ENCODE results near the gene MTM1.
A peak's percentile ranks its signal among the peaks of the same experiment; 100 is the strongest.

MTM1 gene

DNA sequence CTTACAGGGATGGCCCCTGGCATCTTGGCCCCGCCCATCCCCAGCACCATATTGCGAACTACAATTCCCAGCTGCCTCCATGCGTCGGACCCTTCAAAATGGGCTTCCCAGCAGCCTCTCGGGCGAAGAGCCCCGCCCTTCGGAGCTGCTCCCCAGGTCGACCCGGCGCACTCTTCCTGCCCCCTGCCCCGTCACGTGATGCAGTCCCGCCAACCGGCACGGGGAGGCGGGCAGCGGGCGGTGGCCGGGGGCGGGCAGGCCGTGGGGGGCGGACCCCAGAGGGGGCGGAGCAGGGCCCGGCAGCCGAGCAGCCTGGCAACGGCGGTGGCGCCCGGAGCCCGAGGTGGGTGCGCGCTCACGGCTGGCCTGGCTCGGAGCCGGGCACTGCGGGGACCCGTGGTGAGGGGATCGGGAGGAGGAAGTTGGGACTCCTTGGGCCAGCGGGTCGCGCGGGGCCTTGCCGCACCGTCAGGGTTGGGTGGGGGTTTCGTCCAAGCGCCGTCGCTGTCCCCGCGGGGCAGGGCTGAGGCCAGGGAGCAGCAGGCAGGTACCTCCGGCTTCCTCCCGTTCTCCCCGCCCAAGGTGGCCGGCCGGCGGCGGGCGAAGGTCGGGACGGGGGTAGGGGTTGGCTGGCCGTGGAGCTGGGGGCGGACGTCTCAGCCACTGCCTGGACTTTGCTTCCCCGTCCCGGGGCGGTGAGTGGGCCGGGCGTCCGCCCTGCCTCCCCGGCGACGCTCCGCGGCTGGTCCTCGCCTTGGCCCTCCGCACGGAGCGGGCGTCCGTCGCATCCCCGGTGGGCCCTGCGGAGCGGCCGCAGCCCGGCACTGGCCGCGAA is at the start of gene MTM1:
TSS of gene MTM1 (plus strand) at position 302 of the 835 bp plus-strand sequence. CDS start 23,994 bp downstream, outside the sequence.
- peak; percentile 95 for DNase-seq (ENCODE audit: low read depth)

DNA sequence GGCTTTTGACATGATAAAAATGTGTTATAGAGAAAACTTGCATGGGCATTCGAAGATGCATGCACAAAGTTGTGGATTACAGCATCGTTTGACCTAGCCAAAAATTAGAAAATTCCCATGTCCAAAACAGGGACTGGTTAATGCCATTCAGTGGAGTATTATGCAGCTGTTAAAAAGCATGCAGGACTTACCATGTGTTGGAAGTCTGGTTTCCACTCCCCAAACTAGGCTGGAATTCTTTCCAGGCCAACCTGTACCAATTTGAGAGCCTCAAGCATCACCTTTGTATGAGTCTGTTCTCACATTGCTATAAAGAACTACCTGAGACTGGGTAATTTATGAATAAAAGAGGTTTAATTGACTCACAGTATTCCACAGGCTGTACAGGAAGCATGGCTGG is 45.9 kb upstream of the MTM1 start:
- no peak for DNase-seq (ENCODE audit: low read depth)

DNA sequence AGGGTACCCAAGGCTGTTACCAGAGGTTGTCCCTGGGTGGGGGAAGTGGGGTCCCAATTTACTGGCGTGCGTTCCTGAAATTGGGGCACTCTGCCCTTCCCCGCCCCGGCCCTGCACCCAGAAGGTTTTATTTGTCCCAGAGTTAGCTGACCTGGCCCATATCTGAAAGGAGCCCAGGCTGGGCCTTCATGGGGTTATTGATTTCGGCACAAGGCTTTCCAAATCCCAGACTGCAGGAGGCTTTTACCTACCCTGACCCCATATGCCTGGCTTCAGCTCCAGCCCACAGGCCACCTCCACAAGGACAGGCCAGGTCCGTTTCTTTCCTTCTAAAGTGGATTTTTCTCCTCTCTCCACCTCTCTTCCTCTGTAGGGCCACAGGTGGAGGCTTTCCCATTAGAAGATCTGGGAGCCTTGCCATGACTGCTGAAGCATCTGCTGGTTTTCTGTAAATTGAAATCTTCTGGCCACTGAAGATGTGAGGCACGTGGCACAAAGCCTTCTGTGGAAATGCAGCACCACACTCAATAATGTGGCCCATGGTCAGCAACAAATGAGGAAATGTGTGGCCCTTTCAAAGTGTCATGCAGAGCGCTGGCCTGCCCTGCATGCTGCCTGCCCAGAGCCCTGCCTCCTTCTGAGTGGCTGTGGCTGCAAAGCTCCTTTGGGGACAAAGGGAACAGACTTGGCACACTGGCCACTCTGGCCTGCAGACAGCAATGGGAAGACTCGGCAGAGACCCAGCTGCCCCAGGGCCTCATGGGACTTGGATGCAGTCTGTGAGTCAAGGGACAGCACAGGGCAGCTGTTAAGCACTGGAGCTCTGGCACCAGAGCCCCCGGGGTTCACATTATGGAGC is 43.1 kb upstream of the MTM1 start:
- DNase-seq (ENCODE audit: low read depth) = no peak

DNA sequence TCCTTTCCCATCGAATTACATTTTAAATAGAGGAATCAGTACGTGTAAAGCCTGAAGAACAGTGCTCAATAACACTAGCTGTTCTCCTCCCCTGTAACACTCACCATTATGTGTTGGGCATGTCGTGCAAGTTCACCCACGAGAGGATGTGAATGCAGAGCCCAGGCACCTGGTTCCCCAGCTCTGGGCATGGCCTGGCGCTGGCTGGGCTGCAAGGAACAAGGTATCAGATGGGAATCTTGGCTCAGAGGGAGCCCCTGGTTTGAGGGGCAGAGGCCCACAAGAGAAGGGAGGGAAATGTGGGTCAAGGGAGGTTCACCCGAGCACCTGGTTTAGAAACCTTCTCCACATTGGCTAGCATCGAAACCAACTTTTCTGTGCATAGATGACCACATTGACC is 41.7 kb upstream of the MTM1 start:
- DNase-seq (ENCODE audit: low read depth) = no peak

DNA sequence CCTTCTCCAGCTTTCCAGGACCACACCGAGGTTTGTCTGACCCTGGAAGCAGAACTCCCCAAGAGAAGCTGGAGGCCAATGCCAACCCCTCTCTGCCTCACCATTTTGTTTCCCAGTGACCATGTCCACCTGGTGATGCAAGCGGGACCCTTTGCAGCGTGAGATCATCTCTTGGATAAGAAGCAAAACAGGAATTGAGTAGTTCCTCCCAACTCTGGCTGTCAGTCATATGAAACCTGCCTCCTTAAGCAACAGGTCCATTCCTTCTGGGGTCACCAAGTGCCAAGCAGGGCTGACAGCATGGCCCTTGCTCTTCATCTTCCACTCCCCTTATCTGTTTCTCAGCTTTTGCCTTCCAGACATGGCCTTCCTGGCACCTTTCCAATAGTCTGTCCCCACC is 41.3 kb upstream of the MTM1 start:
- DNase-seq (ENCODE audit: low read depth) = no peak

DNA sequence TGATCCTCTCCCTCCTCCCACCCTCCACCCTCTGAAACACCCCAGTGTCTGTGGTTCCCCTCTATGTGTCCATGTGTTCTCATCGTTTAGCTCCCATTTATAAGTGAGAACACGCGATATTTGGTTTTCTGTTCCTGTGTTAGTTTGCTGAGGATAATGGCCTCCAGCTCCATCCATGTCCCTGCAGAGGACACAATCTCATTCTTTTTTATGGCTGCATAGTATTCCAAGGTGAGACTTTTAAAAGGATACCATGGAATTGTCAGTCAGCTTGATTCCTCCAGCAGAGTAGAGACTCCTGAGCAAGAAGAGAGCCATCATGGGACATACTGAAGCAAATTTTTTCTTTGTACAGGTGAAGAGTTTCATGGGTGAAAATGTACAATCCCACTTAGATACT is 38.8 kb upstream of the MTM1 start:
- no peak for DNase-seq (ENCODE audit: low read depth)

DNA sequence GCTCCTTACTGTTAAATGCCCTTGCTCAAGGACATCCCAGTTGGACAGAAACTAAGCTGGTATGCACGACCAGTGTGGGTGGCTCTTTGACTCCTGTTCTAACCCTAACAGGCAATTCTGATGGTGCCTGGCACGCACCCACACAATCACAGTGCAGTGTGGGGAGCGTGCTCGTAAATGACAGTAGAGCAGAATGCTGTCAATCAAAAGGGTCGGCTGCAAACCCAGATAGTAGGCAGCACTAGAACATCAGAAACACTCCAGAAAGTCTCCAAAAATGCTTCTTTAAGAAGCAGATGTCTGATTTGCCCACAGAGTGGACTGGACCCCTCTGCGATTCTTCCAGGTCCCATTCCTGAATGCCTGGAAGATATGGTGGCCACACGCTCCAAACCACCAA is 37.6 kb upstream of the MTM1 start:
- no peak for DNase-seq (ENCODE audit: low read depth)

DNA sequence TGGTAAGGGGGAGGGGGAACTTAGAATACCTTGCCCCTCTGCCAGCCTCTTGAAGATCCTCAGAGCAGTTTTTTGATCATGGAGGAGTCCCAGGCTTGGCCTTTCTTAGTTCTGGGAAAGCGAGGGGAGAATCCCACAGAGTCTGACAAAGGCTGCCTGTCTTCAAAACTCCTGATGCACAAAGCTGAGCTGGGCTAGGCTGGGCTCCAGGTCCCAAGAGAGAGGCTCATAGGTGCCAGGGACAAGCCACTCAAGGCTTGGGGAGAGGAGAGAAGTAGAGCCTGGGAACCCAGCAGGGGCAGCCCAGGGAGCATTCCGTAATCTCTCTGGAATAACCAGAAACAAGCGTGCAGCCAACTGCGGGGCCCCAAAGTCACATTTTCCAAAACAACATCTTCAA is 37.0 kb upstream of the MTM1 start:
- DNase-seq (ENCODE audit: low read depth) = no peak

DNA sequence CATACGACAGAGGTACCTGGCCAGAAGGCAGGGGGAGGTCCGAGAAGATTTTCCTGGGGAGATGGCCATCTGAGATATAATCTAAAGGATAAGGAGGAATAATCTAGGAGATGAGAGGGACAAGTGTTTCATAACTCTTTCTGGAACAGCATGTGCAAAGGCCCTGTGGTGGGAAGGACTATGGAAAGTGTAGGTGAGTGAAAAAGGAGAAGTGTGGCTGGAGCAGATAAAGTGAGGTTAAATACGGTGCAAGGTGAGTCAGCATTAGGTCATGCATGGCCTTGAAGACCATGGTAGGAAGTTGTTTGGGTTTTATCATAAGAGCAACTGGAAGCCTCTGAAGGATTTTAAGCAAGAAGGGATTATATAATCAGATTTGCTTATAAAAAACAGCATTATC is 34.6 kb upstream of the MTM1 start:
- no peak for DNase-seq (ENCODE audit: low read depth)

DNA sequence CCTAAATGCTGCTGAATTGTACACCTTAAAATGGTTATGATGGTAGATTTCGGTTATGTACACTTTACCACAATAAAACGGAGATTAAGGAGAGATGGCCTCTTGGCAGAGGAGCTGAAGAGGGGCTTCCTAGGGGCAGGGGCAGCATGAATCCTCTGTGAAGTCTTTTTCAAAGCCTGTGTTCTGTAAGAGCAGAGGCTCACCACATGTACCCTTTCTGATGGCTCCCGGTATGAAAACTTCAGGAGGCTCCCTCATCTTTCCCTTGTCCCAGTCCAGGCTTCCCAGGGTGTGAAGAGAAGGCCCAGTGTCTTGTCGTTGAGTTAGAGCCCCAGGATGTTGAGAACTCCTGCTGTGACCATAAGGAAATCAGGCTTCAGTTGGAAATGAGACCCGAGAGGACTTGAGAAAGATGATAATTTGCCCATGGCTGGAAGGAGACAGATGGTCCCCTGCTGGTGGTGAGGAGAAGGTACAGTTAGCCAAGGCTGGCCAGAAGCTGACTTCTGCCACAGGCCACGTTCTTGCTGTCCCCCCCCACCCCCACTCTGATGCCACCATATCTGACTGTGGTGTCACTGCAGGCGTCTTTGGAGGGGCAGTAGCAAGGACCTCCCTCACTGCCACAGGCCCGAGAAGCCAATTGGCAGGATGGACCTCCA is 31.8 kb upstream of the MTM1 start:
- no peak for DNase-seq (ENCODE audit: low read depth)

DNA sequence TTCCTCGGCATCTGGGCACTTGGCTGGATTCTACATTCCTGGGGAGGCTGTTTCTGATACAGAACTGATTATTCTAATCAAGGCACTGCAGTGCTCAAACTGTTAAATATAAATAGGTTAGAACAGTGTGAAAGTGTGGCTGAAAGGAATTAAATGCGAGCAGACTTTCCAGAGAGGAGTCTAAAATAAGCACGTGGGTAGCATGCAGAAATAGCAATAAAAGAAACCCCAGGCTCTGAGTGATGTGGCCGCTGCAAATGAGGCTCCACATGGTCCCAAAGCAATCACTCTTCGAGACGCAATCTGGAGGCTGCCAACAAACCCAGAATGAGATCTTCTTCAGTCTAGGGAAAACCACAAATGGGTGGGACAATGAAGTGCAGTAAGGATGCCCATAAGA is 30.6 kb upstream of the MTM1 start:
- DNase-seq (ENCODE audit: low read depth) = no peak

DNA sequence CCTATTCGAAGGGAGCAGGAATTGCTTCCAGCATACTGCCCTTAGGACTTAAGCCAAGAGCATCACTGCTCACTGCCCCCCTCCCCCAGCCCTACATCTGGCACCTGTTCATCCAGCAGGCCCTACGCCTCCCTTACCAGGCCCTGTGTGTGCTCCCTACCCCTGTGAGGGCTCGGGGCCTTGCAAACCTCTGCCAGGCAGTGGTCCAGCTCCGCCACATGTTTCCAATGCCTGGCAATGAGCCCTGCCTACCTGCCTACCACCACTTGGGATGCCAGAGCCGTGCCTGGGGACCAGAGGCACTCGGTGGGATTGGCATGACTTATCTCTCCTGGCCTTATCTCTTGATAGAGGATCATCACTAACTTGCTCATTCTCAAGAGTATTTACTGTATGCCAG is 27.5 kb upstream of the MTM1 start:
- no peak for DNase-seq (ENCODE audit: low read depth)

DNA sequence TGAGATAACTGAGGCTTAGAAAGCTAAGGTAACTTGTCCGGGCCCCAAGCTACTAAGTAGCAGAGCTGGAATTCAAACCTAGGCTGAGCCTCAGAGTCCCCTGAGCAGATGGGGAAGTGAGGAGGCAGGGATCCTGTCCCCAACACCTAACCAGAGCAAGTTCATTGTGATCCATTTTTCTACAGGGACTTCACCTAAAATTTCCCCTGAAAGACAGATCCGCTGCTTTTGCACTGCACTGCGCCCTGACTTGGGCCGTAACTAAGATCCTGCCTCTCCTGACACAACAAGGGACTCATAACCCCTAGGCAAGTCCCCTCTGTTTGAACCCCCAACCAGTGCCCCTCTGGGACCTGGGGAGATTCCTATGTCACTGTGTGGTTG is 25.6 kb upstream of the MTM1 start:
- DNase-seq (ENCODE audit: low read depth) = no peak

DNA sequence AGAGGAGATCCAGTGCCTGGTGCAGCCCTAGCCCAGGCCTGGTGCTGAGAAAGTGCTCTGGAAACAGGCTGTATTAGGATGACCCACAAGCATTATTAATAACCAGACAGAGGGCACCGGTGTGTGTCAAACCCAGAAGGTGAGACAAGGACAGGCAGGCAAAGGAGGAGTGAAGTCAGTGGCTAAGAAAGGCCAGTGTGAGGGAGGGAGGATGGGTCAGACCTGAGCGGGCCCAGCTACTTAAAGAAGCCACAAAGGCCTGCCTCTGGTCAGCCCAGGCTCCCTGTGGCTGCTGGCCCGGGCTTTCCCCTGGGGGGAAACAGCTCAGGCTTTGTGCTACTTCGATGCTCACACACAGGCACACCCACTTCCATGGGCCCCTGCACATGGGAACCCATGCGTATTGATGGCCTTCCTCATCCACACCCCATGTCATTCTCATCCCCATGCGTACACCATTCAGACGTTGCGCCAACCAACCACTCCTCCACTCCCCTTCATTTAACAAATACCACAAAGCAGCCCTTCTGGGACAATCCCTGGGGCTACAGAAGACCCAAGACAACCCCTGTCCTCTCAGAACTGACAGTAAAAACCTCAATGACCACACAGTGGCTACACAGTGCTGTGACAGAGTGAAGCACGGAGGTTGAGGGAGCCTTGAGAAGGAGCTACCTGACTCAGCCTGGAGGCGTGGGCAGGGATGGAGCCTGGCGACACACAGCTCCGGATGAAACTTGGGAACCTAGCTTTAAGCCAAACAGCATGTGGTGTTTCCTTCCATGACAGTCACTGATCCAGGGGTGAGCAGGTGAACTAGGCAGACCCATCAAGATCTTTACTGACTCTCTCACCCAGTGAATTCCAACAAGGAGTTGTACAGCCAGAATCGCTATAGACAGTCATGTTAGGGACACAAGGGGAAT is 24.9 kb upstream of the MTM1 start:
- no peak for DNase-seq (ENCODE audit: low read depth)

DNA sequence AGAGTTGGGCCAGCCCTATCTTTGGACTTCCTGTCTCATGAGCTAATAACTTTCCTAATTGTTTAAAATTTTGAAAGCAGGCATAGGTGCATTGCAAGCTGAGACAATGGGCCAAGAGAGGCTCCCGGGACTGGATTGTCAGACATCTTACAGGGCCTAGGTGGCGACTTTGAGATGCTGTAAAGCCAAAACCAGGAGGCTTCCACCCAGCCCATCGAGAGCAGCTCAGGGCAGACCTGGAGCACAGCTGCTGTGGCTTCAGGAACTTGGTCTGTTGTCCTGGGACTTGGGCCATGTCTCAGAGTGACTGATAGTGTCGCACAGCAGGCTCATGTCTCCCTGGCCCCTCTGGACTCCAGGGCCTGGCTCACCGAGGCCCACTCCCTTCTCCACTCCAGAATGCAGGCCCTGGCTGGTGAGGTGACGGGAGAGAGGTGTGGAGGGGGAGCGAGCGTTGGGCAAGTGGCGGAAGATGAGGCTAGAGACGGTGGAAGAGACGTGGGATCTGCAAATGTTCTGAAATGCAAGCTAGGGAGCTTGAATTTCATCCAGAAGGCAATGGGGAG is 24.1 kb upstream of the MTM1 start:
- no peak for DNase-seq (ENCODE audit: low read depth)

DNA sequence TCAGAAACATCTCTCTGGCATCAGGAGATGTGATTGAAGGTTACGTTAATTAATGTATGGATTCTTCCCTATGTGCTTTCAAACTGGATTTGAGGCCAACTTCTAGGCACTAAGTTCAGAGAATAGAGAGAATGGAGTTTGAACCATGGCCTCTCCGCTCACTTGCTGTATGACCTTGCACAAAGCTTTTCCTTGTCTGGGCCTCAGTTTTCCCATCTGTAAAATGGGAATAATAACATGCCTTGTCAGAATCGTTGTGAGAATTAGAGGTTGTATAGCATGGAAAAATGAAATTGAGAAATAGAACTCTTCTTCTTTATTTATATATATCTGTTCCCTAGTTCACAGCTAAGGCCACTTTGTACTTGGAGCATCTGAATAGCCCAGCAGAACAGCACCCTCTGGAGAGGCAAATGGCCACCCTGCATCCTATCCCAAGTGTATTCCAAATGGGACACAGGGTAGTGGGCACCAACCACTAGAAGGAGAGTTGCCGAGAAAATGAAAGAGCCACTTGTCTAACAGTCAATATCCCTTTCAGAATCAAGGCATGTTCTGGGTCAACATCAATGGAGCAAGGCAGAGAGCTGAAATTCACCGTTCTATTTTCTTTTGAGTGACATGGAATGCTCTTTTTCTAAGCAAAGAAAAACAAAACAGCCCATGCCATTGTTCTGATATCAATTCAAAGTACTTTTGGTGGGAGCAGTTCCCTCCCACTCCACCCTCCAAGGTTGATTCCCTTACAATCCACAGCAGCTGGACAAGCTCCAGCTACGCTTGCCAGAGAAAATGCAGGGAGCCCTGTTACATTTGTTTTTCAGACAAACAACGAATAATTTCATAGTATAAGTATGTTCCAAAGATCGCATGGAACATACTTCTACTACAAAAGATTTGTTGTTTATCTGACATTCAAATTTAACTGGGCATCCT is 23.3 kb upstream of the MTM1 start:
- no peak for DNase-seq (ENCODE audit: low read depth)

DNA sequence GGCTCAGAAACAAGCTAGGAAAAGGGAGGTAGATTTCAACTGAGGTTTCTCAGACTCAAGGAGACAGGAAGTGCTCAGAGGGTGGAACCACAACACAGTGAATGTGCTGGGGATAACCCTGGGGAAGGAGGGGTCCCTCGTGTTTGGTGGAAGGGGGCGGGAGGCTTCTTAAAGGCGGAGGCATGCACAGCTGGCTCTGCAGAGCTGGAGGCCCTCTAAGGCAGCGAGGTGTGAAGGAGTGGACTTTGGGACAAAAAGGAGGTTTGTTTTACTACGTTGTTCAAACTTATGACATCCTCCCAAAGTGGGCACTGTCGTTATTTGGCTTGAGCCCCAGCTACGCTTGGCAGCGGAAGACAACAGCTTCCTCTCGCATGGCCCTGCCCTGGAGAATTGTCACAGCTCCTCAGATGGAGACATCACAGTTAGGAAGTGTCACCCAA is 21.7 kb upstream of the MTM1 start:
- DNase-seq (ENCODE audit: low read depth) = no peak

DNA sequence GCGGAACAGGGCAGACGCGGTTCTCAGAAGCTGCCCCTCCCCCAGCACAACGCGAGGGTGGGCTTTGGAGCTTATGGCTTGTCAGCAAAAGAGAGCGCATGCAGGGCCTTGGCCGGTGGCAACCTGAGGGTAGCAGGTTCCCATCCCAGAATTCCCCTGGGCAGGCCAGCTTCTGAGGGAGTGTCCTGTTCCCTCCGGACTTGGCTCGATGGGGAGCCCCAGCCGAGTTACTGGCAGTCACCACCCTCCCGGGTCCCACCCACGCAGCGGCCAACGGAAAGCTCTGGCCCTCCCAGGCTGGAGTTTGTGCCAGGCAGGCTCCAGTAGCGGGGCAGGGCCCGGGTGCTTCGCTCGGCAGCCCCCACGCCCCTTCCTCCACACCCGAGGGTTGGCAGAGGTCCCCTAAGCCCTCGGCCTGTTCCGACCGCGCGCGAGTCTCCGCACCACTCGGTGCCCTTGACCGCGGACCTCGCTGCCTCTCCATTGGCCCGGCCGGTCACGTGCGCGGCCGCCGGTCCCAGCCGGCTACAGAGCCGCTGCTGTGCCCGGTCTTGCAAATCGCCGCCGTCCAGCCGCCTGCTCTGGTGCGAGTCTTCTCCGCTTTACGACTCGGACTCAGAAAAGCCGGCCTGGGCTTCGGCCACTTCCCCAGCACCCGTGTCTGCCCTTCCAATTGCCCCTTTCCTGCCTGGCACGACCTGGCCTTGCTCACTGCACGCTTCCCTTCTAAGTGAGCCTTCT is 20.9 kb upstream of the MTM1 start:
- DNase-seq (ENCODE audit: low read depth) = peak; percentile 39

DNA sequence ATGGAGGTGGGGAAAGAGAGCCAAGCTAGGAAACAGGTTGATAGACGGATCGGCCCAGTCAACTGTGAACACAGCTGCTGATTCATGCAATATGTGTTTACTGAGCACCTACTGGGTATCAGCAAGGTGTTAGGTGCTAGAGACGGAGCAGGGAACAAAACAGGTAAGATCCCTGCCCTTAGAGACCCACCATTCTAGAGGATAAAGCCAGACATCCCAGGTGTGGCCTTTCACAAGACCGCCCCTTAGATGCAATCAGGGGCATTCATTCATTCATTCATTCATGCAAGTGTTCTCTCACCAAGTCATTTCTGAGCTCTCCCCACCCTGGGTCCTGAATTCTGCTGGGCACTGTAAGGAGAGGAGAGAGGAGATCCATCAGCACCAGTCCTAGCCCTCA is 20.2 kb upstream of the MTM1 start:
- DNase-seq (ENCODE audit: low read depth) = no peak
